Measurements from ENCODE around the gene CAB39L. TPM values are rescaled to one million over a fixed set of nuclear protein-coding genes. Genes with fewer than 3 reads are reported as not detected.

CAB39L gene
- total RNA-seq, 1 donor from 2014 or later, result 18.3 TPM

GRCh38 chr13:49404703-49405020 is 39.2 kb downstream of the CAB39L start:
- no peak overlapping the region for H3K4me3 ChIP-seq (ENCODE audit: low read depth, low read length)
- no peaks in the 10 kb centered on the region for H3K27me3 ChIP-seq (ENCODE audit: control insufficient read depth, insufficient read depth, low read length)
- H3K36me3 ChIP-seq (ENCODE audit: control insufficient read depth, insufficient read depth, low read length), result no peaks in the 10 kb centered on the region
- TF ChIP-seq CTCF (IDR thresholded peaks at IDR 0.05; ENCODE audit: insufficient read depth, low read length, poor library complexity, severe bottlenecking), result no peak
- no peak for DNase-seq (ENCODE audit: low read depth)

DNA sequence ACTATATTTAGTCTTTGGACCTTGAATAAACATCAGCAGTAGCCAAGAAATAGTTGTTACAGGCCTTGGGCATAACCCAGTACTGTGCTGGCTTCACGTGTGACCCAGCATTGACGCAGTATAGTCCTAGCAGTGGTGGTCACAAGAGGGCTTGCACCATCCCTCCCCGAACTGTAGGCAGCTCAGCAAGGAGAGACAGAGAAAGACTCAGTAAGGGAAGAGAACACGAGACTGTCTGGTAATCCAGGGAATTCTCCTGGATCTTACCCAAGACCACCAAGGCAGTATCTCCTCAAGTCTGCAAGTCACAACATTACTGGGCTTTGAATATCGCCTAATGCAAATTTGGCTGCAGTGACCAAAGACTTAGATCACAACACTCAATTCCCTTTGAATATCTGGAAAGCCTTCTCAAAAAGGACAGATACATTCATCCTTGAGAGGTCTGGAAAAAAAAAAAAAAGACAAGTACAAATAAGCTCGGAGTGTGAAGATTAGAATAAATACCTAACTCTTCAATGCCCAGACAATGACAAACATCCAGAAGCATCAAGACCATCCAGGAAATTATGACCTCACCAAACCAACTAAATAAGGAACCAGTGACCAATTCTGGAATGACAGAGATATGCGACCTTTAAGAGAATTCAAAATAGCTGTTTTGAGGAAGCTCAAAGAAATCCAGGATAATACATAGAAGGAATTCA is 39.7 kb downstream of the CAB39L start:
- Histone ChIP-seq H3K4me3 (ENCODE audit: low read depth, low read length) (no peak overlapping the region), H3K27me3 (ENCODE audit: control insufficient read depth, insufficient read depth, low read length) (no peaks in the 10 kb centered on the region), H3K36me3 (ENCODE audit: control insufficient read depth, insufficient read depth, low read length) (no peaks in the 10 kb centered on the region)
- no peak for DNase-seq (ENCODE audit: low read depth)
- no peak for TF ChIP-seq CTCF (IDR thresholded peaks at IDR 0.05; ENCODE audit: insufficient read depth, low read length, poor library complexity, severe bottlenecking)

- Histone ChIP-seq H3K36me3 (ENCODE audit: control insufficient read depth, insufficient read depth, low read length) (no peaks in the 10 kb centered on the region), H3K27me3 (ENCODE audit: control insufficient read depth, insufficient read depth, low read length) (no peaks in the 10 kb centered on the region), H3K4me3 (ENCODE audit: low read depth, low read length) (no peak overlapping the region)
- DNase-seq (ENCODE audit: low read depth), result no peak
- no peak for TF ChIP-seq CTCF (IDR thresholded peaks at IDR 0.05; ENCODE audit: insufficient read depth, low read length, poor library complexity, severe bottlenecking)
Observed at GRCh38 chr13:49400755-49401659, 42.9 kb downstream of the CAB39L start.

DNA sequence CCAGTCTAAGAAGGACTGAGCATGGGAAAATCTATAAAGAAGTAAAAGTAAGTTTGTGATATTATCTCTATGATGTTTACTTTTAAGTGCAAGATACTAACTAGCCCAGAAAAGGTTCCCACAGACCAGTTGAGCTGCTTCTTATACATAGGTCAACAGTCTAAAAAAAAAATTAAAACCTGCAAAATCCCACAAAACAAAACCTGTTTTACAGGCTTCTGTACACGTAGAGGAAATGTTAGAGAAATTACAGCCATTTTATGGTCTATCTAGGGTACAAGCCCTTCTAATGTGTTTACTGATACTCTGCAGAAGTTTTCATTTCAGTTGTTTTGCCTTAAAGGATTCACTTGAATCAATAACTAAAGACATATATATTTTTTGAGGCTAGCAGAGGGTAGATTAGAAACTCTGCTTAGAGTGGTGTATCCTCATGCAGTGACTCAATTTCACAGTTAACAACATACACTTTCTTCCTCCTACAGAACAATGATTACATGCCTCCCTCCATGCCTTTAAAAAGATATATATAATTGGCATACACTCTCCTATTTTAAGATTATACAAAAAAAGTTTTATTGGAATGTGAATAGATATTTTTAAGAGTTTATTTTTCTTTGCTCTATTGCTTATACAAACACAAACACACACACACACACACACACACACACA is 43.9 kb downstream of the CAB39L start:
- no peaks in the 10 kb centered on the region for H3K27me3 ChIP-seq (ENCODE audit: control insufficient read depth, insufficient read depth, low read length)
- no peak for TF ChIP-seq CTCF (IDR thresholded peaks at IDR 0.05; ENCODE audit: insufficient read depth, low read length, poor library complexity, severe bottlenecking)
- no peaks in the 10 kb centered on the region for H3K36me3 ChIP-seq (ENCODE audit: control insufficient read depth, insufficient read depth, low read length)
- no peak overlapping the region for H3K4me3 ChIP-seq (ENCODE audit: low read depth, low read length)
- no peak for DNase-seq (ENCODE audit: low read depth)

- DNase-seq (ENCODE audit: low read depth), result no peak
- Histone ChIP-seq H3K36me3 (ENCODE audit: control insufficient read depth, insufficient read depth, low read length) (no peaks in the 10 kb centered on the region), H3K4me3 (ENCODE audit: low read depth, low read length) (no peak overlapping the region), H3K27me3 (ENCODE audit: control insufficient read depth, insufficient read depth, low read length) (no peaks in the 10 kb centered on the region)
- TF ChIP-seq CTCF (IDR thresholded peaks at IDR 0.05; ENCODE audit: insufficient read depth, low read length, poor library complexity, severe bottlenecking), result no peak
Observed at GRCh38 chr13:49395878-49396380, 47.9 kb downstream of the CAB39L start.
